GM12878 (cell line): Measurements from ENCODE around the gene ALG2. TPM values are rescaled to one million over a fixed set of nuclear protein-coding genes. Genes with fewer than 3 reads are reported as not detected.

ENCODE experiments used
- ATAC-seq: fragments of 200-7000 bp; cut with Tn5 transposase; 3 replicates; pipeline ENCODE4 v1.9.1; 2020; ENCODE audit warnings: mild to moderate bottlenecking, moderate library complexity
- BruUV-seq: library from RNA; stranded (reverse); fragments of 400-500 nt; replicated peaks from 2 replicates; lab custom pipeline; 2021; lab: Mats Ljungman, UMichigan
- CTCF ChIA-PET: fragments of 300-600 bp; sonication (Branson Sonifier 250); formaldehyde crosslinking; extraction: SDS; loops from one replicate; lab custom pipeline; 2021; ENCODE audit warnings: inconsistent platforms; lab: Yijun Ruan, JAX
- POLR2A ChIA-PET: fragments of 350-600 bp; formaldehyde crosslinking; extraction: SDS; loops from one replicate; lab custom pipeline; 2021; ENCODE audit warnings: inconsistent platforms; lab: Charles Lee
- RAD21 ChIA-PET: fragments of 300-600 bp; sonication (Branson Sonifier 250); formaldehyde crosslinking; loops from one replicate; lab custom pipeline; 2023; ENCODE audit warnings: antibody characterized with exemption; ENCODE audit not compliant: unreplicated experiment; lab: Charles Lee
- SMC1A ChIA-PET: fragments of 300-600 bp; sonication (Branson Sonifier 250); formaldehyde crosslinking; loops from one replicate; lab custom pipeline; 2023; ENCODE audit not compliant: unreplicated experiment, uncharacterized antibody; lab: Charles Lee
- DNase-seq: peaks from one replicate; pipeline ENCODE4 v3.0.0-alpha.2; 2011; ENCODE audit warnings: low read depth, low spot score
- FAIRE-seq: peaks from 3 replicates; lab custom pipeline; 2011; peaks lifted over from hg19 to GRCh38; lab: Jason Lieb, UNC
- H2AFZ ChIP-seq: 2 replicates; pipeline ENCODE4 v1.6.0; 2011; ENCODE audit warnings: low read depth, low read length, control low read depth; ENCODE audit not compliant: control insufficient read depth
- H3K27ac ChIP-seq: 2 replicates; pipeline ENCODE4 v1.5.1; 2011; ENCODE audit warnings: control low read depth; ENCODE audit not compliant: control insufficient read depth, insufficient read depth
- H3K27me3 ChIP-seq, 2 experiments: replicated peaks in 1 of 2; 2 replicates each; pipeline versions ENCODE4 v1.6.0 to v1.6.1; 2011; ENCODE audit warnings: low read length in 1 of 2; ENCODE audit not compliant: control insufficient read depth in 2 of 2, insufficient read depth in 2 of 2
- H3K36me3 ChIP-seq, 2 experiments: 2 replicates each; pipeline ENCODE4 v1.5.1; 2011; ENCODE audit warnings: low read length in 1 of 2; ENCODE audit not compliant: control insufficient read depth in 2 of 2, insufficient read depth in 2 of 2
- H3K4me1 ChIP-seq: 2 replicates; pipeline ENCODE4 v1.6.1; 2011; ENCODE audit warnings: mild to moderate bottlenecking, low read length, moderate library complexity, mixed read lengths; ENCODE audit not compliant: control insufficient read depth, insufficient read depth
- H3K4me2 ChIP-seq: 2 replicates; pipeline ENCODE4 v1.6.0; 2011; ENCODE audit warnings: control low read depth; ENCODE audit not compliant: control insufficient read depth, insufficient read depth
- H3K4me3 ChIP-seq: fragments of 200-600 bp; sonication (generic); 2 replicates; pipeline ENCODE4 v1.5.1; 2016
- H3K79me2 ChIP-seq: 2 replicates; pipeline ENCODE4 v1.6.0; 2011; ENCODE audit warnings: low read length; ENCODE audit not compliant: control insufficient read depth, insufficient read depth
- H3K9ac ChIP-seq: 2 replicates; pipeline ENCODE4 v1.8.0; 2011; ENCODE audit warnings: low read length, control low read depth, mixed read lengths; ENCODE audit not compliant: control insufficient read depth, insufficient read depth
- H3K9me3 ChIP-seq: replicated peaks from 3 replicates; pipeline ENCODE4 v1.5.1; 2011; ENCODE audit warnings: mild to moderate bottlenecking, low read length; ENCODE audit not compliant: control insufficient read depth, insufficient read depth
- H4K20me1 ChIP-seq: 2 replicates; pipeline ENCODE4 v1.6.0; 2011; ENCODE audit not compliant: control insufficient read depth, insufficient read depth
- ASH2L ChIP-seq: fragments of 300-600, 200-600 bp; sonication (generic); IDR thresholded peaks from 2 replicates; pipeline ENCODE4 v1.6.1; 2017; ENCODE audit warnings: low read depth, mild to moderate bottlenecking, borderline replicate concordance
- ATF7 ChIP-seq: fragments of 450-650 bp; IDR thresholded peaks from 2 replicates; pipeline ENCODE4 v1.6.1; 2016; ENCODE audit warnings: low read depth, mild to moderate bottlenecking
- CEBPZ ChIP-seq: fragments of 150-350 bp; IDR thresholded peaks from 2 replicates; pipeline ENCODE4 v1.6.1; 2016; ENCODE audit warnings: low read depth, low read length
- CTCF ChIP-seq, 3 experiments: IDR thresholded peaks in 2 of 3; conservative IDR thresholded peaks in 1 of 3; 2 replicates each; pipeline ENCODE4 v1.5.1; 2011; ENCODE audit warnings: low read depth in 3 of 3, low read length in 3 of 3, mild to moderate bottlenecking in 3 of 3, control low read depth in 2 of 3, moderate library complexity in 2 of 3, inconsistent platforms in 1 of 3, mixed read lengths in 1 of 3; ENCODE audit not compliant: control insufficient read depth in 2 of 3, insufficient read depth in 1 of 3; ENCODE audit errors: extremely low read depth in 1 of 3
- ESRRA ChIP-seq: IDR thresholded peaks from 2 replicates; pipeline ENCODE4 v1.6.1; 2012; ENCODE audit warnings: mild to moderate bottlenecking, low read length, improper control_type of control experiment
- IRF3 ChIP-seq: fragments of 450-650 bp; IDR thresholded peaks from 2 replicates; pipeline ENCODE4 v1.6.1; 2014; ENCODE audit warnings: mild to moderate bottlenecking
- MAX ChIP-seq: IDR thresholded peaks from 2 replicates; pipeline ENCODE4 v1.6.1; 2012; ENCODE audit warnings: low read depth, low read length, improper control_type of control experiment
- SUPT20H ChIP-seq: IDR thresholded peaks from 2 replicates; pipeline ENCODE4 v1.6.1; 2011; ENCODE audit warnings: low read depth, mild to moderate bottlenecking, low read length, moderate library complexity, borderline replicate concordance; ENCODE audit not compliant: control insufficient read depth
- ZBTB40 ChIP-seq: fragments of 450-650 bp; IDR thresholded peaks from 2 replicates; pipeline ENCODE4 v1.6.1; 2016; ENCODE audit warnings: mild to moderate bottlenecking, moderate library complexity, borderline replicate concordance
- in situ Hi-C: fragments of 300-500 bp; cut with MboI; formaldehyde crosslinking; loops from 9 replicates; pipeline ENCODE4 v1.14.3; 2018; ENCODE audit warnings: mixed read lengths
- intact Hi-C: fragments of 100-400 bp; cut with micrococcal nuclease; formaldehyde crosslinking; loops from one replicate; pipeline ENCODE4 v1.14.2; 2022; ENCODE audit not compliant: unreplicated experiment
- polyA plus RNA-seq, 11 experiments: library from polyadenylated mRNA; depleted of rRNA in 4 of 11; unstranded in 6 of 11; stranded (reverse) in 5 of 11; fragments of >200 nt; fragmentation: Nextera tagmentation in 4 of 11; fragmentation: Illumina TruSeq in 1 of 11; extraction: Ambion mirVana in 4 of 11; extraction: Trizol in 1 of 11; gene quantifications; 1 replicate in 1 of 11; 2 replicates in 10 of 11; pipeline versions ENCODE4 v1.2.1 to v1.2.3, GENCODE V29; 2011 to 2016; ENCODE audit warnings: inconsistent platforms in 2 of 11, missing spikeins in 2 of 11, low read depth in 1 of 11
- total RNA-seq, 4 experiments: library from RNA; depleted of rRNA in 3 of 4; stranded (reverse); fragments of >200 nt in 3 of 4; fragmentation: Illumina TruSeq in 1 of 4; extraction: Trizol in 1 of 4; gene quantifications; 2 replicates each; pipeline versions ENCODE4 v1.2.1 to v1.2.3, GENCODE V29; 2013 to 2021

The ALG2 gene
- total and polyA plus RNA-seq, 10 of the 15 experiments (the other 5 are each of a cell fraction or from before 2014, with no cell fraction given), result 8.8 to 52.5 (median 38.6) TPM

GRCh38 chr9:99210572-99210971 lies 11.2 kb downstream of the ALG2 start:
- H3K27me3 ChIP-seq, result no peaks in the 10 kb centered on the region
- no peak overlapping the region for H3K4me2 ChIP-seq
- no peak overlapping the region for H3K9ac ChIP-seq
- 0 out of 4 replicates have a peak, but pooled peaks cover 0 to 2% of the 10 kb centered on the region in 2 experiments for H3K36me3 ChIP-seq
- no peaks in the 10 kb centered on the region; the same call in 1 of the 2 replicates for H3K79me2 ChIP-seq
- no peak overlapping the region for H3K27ac ChIP-seq
- no TSS peak for BruUV-seq
- ChIA-PET SMC1A (interaction anchor here (0.6 to 1.2 kb wide), 5 partner anchors 11 to 563 kb away, joined by 3 to 5 read pairs (median 5); no protein-coding TSS in a partner anchor), POLR2A (interaction anchor here (0.7 to 1.1 kb wide), 2 partner anchors 13 to 398 kb away, joined by 7 to 8 read pairs; no protein-coding TSS in a partner anchor), RAD21 (interaction anchor here (1.0 to 1.9 kb wide), 2 partner anchors 8 to 14 kb away, joined by 3 to 4 read pairs; no protein-coding TSS in a partner anchor), CTCF (interaction anchor here (0.8 kb wide), 1 partner anchor 12 kb away, joined by 6 read pairs; no protein-coding TSS in a partner anchor)
- H3K4me3 ChIP-seq, result no peak overlapping the region
- ATAC-seq (no peak), FAIRE-seq (no peak), DNase-seq (no peak)
- H4K20me1 ChIP-seq, result no peaks in the 10 kb centered on the region
- in situ Hi-C loops, result no loop called here
- no peak overlapping the region for H2AFZ ChIP-seq
- H3K4me1 ChIP-seq, result no peaks in the 10 kb centered on the region
- intact Hi-C loops, result no loop called here
- H3K9me3 ChIP-seq, result no peaks in the 10 kb centered on the region; the same call in 2 of the 3 replicates
- TF ChIP-seq SUPT20H, result no peak
- TF ChIP-seq CTCF (IDR thresholded peaks at IDR 0.05 in 2 of 3, conservative IDR thresholded peaks at IDR 0.05 in 1 of 3; ENCODE audit: control insufficient read depth in 2 of 3, extremely low read depth in 1 of 3, insufficient read depth in 1 of 3, low read depth in 3 of 3, low read length in 3 of 3), result no peak
- TF ChIP-seq MAX, result no peak
- no peak for TF ChIP-seq ESRRA
- TF ChIP-seq IRF3, result no peak
- TF ChIP-seq ASH2L, result no peak
- no peak for TF ChIP-seq ZBTB40
- no peak for TF ChIP-seq ATF7
- TF ChIP-seq CEBPZ, result no peak
